CD4-positive, alpha-beta T cell treated with Interleukin-17A for 1 hour (primary cell): Measurements from ENCODE around the gene STK32C.

Experiments
- DNase-seq: peaks from one replicate; pipeline ENCODE4 v3.0.0-alpha.2; 2020

STK32C gene

DNA sequence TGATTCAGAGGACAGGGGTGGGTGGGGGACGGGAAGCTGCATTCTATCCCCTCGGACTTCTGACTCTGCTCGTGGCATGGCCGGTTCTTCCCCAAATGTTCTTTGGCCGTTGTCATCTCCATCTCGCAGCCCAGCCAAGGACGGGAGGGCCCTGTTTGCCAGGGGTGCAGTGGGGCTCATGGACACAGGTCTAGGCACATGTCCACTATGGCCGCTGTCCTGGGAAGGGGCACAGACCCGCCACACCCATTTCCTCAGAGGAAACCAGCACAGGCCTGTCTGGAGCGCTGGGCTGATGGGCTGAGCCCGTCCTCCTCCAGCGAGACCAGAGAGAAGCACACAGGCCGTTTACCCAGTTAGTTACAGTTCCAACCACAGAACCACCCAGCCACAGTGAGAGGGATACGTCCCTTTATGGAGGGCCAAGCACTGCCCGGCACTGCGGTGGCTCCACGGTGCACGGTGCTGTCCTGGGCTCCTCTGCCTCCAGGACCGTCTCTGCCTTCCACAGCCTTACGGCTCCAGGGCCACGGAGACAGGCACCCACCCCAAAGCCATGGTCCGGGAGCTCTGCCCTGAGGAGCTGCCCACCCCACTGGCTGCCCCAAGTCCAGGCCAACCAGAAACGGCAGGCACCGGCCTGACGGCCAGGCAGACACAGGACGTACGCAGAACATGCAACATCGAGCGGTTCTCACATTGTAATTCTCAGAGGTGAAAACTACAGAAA lies 100.8 kb downstream of the STK32C start:
- DNase-seq = no peak

DNA sequence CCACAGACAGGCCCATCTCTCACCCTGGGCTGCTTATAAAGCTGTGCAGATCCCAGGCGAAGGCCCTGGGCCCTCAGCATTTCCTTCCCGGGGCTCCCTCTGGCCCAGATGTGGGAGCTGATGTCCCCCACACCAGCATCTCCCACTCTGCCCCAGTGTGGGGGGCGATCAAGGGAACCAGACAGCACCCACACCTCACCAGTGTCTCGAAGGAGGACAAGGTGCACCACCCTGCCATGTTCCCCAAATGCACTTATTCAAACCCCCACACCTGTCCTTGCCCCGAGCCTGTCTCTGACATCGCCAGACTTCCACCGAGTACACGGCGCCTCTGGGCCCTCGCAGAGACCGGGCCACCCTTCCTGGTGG lies 101.4 kb downstream of the STK32C start:
- DNase-seq = no peak

DNA sequence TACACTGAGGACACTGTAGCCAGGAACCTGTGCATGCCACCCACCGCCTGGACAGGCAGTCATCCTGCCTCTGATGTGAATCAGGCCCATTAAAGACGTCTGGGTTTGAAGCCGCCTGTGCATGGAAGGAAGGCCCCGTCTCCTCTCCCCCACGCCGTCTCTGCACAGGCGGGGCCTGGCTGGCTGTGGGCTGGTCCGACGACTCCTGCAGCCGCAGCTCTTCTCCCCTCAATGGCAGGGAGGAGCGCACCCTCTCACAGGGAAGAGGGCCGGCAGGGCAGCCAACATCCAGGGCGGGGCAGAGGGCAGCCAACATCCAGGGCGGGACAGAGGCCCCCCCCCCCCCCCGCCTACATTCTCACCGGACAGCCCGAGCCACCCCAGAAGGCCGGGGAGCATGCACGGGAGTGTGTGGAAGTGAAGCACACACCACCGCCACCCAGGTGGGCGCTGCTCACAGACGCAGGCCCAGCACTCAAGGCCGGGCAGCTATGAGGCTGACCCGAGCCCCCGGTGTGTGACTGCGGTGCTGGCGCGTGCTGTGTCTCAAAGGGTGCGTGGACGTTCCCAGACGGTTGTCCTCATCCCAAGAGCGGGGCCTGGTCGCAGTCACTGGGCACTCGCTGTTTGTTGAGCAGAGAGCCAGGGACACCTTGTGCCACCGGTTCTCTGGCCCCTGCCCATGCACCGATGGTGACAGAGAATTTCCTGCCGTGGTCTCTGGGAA lies 101.9 kb downstream of the STK32C start:
- no peak for DNase-seq

DNA sequence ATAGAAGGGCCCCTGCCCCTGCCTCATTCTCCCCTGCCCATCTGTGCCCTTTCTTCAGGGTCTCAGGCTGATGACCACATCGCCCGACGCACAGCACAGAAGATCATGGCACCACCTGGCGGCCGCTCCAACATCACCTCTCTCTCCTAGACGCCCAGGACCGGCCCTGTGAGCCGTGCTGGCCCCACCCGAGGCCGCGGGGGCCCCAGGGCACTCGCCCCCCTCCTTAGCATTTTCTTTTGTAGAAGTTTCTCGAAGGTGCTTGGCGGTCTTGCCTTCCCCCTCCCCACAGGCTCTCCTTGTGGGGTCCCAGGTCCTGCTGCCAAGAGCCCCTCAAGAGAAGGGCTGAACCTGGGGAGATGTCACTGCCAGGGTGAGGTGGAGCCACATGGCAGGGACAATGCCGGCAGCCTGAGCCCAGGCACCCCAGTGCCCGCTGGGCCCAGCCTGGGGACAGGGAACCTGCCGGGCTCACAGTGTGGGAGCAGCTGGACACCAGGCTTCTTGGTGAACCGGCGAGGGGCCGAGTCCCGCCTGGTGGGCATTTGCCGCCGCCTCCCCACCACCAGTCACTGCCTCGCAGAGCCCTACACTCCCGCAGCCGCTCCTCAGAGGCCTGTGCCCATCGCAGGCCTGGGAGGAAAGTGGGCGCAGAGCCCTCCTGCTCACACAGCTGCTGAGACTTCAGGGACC lies 102.8 kb downstream of the STK32C start:
- DNase-seq = no peak

DNA sequence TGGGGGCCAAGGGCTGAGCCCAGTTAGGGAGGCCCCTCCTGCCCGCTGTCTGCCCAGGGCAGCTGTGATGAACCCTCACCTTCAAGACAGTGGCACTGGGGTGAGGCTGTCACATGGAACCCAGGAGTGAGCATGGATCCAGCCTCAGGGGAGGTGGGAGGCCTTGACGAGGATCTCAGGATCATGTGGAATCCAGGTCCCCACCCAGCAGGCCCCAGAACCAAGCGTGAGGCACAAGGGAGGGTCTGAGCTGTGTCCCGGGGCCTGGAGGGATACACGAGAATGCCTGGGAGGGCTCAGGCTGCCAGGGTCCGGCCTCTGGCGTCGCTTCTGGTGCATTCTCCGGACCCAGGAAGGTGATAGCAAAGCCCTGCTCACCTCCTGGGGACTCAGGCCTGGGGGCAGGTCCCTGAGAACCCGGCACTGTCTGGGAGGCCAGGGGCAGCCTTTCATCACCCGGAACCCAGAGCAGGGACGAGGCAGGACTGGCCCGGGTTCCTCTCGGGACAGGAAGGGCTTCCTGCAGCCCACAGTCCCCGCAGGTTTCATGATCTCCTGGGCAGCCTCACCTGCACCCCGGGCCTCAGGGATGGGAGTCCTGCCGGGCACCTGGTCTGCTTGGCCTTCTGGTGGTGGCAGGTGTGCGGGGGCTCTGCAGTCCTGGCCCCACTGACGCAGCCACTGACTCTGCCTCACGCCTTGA lies 103.5 kb downstream of the STK32C start:
- no peak for DNase-seq

DNA sequence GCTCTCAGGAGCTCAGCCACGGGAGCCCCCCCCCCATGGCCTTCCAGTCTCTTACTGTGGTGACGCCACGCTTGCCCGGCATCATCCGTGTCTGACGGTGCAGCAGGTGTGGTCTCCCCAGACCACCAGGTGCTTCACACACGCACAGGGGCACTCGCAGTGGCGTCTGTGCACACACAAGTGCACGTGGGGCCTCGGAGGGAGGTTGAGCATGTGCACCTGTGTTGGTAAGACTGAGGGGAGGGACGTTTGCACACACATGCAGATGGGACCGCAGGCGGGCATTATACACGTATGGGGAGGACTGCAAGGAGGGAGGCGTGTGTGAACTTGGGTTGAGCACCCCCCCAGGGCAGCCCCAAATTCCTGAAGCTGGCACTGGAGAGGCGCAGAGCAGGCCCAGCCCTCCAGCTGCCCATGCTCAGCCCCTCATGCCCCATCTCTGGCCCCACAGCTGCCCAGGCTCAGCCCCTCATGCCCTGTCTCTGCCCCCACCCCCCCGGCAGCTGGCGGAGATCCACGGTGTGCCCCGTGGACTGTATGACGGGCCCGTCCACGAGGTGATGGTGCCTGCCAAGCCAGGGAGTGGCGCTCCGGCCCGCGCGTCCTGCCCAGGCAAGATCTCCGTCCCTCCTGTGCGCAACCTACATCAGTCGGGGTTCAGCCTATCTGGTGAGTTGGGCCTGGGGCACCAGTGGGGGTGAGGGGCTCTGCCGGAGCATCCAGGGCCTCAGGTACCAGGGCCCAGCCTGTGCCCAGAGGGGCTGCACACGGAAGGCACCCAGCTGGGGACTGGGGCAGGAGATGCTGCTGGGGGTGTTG lies 104.3 kb downstream of the STK32C start:
- no peak for DNase-seq

DNA sequence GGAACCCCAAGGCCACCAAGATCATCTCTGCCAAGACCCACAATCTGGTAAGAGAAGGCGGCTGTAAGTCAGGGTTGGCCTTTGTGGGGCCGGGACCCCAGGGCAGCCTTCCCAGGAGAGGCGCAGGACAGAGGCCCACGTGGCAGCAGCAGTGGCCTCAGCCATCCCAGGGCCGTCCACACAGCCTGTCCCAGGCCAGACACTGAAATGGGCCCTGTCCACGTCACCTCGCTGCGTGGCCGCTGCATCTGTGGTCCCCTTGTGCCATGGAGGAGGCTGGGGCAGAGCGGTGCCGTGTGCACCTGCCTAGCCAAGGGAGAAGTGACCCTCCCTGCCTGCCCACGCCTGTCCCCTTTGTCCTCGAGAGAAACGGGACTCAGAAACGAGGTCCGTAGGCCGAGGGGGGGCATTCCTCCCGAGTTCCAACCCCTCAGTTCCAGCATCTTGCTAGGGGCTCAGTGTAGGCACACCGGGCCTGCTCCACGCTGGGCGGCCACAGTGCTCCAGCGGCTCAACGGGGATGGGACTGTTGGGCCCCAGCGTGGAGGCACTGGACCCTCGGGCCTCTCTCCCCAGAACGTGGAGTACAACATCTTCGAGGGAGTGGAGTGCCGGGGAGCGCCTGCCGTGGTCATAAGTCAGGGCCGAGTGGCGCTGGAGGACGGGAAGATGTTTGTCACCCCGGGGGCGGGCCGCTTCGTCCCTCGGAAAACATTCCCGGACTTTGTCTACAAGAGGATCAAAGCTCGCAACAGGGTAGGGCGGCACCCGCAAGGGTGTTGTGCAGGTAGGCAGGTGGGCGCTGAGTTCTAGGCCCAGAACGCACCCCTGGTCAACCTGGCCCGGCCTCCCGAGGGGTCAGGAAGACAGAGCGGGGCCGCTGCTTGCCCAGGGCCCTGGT lies 105.4 kb downstream of the STK32C start:
- no peak for DNase-seq

DNA sequence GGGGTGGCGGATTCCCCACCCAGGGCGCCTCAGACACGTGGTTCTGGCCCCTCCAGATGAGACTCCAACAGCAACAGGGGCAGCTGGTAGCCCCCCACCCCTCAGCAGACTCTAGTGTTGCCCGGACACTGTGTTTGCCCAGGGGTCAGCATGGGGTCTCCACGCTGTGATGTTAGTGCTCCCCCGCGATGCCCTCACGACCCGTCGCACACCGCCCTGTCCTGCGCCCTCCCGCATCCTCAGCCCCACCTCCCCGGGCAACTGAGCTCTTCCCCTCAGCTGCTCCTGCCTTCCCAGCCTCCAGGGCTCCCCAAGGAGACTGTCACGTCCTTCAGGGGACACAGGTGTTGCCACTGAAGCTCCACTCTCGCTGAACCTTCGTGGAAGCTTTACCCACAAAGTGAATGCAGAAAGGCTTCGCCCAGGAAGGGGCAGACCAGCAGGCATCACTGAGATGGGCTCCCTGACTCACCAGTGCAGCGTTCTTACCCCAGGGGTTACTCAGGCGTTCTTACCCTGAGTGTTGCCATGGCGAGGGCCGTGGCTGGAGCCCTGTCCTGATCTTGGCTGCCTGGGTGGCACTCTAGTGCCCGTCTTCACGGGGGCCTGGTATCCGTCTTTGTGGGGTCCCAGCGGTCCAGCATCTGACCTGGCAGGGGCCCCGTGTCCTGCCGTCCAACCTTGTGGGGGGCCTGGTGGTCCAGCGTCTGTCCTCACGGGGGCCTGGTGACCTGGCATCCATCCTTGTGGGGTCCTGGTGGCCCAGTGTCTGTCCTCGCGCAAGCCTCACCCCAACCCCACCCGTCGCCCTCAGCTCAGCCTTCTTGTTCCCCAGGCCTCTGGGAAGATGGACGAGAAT lies 106.4 kb downstream of the STK32C start:
- no peak for DNase-seq

DNA sequence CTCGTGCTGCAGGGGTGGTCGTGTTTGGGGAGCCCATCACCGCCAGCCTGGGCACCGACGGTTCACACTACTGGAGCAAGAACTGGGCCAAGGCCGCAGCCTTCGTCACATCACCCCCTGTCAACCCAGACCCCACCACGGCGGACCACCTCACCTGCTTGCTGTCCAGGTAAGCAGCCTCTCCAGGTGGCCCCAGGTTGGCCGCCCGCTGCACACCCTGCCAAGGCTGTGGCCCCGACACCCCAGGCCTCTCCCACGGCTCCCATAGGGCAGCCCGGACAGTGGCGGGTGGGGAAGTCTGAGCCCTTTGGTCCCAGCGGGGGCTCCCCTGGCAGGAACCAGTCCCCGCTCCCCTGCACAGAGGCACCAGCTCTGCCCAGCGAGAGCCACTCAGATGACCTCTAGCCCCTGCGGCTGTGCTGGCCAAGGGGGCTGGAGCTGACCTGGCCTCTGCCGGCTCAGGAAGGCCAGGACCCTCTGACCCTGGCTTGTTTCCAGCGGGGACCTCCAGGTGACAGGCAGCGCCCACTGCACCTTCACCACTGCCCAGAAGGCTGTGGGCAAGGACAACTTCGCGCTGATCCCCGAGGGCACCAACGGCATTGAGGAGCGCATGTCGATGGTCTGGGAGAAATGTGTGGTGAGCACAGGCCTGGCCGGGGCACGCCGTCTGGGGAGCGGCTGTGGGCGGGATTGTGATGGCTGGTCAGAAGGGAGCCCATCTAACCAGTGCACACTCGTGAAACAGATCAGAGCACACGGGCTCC lies 107.2 kb downstream of the STK32C start:
- no peak for DNase-seq

DNA sequence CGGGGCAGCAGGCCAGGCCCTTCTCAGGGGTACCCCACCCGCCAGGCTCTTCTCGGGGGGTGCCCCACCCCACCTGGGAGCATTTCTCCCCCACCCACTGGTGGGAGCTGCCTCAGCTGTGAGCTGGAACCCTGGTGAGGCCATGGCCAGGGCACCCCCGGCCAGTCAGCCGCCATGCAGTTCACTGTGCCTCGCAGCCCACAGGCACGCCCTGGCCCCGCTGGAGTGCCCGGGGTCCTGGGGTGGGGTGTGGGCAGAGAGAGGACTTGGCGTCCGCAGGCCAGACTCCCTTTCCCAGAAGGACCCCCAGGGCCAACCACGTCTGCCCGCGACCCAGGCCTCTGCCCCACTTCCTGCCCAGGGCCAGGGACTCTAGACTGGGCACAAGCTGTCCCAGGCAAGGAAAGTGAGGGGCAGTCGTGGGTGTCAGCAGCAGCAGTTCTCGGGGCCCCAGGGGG lies 107.9 kb downstream of the STK32C start:
- no peak for DNase-seq

DNA sequence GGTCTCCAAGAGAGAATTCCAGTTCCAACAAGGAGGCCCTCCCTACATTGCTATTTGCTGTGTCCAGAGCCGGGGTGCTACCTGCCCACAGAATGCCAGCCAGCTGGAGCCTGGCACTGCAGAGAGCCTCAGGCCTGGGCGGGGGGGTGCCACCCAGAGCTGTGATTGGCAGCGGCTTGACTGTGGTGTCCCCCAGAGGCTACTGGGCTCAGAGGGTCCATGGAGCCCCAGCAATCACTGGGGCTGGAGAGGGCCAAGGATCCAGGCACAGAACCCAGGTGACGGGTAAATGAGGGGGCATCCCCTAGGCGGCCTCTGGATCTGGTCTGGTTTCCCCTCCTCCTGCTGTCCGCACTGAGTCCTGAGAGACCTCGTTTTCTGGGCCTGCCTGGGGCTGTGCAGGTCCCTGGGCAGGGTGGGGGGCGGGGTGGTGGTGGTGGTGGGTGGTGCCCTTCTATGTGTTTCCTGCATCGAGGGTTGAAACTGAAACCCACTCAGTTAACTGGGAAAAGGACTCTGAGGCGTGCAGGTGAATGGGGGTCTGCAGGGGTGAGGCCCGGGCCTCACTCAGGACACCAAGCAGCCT lies 108.4 kb downstream of the STK32C start:
- no peak for DNase-seq

DNA sequence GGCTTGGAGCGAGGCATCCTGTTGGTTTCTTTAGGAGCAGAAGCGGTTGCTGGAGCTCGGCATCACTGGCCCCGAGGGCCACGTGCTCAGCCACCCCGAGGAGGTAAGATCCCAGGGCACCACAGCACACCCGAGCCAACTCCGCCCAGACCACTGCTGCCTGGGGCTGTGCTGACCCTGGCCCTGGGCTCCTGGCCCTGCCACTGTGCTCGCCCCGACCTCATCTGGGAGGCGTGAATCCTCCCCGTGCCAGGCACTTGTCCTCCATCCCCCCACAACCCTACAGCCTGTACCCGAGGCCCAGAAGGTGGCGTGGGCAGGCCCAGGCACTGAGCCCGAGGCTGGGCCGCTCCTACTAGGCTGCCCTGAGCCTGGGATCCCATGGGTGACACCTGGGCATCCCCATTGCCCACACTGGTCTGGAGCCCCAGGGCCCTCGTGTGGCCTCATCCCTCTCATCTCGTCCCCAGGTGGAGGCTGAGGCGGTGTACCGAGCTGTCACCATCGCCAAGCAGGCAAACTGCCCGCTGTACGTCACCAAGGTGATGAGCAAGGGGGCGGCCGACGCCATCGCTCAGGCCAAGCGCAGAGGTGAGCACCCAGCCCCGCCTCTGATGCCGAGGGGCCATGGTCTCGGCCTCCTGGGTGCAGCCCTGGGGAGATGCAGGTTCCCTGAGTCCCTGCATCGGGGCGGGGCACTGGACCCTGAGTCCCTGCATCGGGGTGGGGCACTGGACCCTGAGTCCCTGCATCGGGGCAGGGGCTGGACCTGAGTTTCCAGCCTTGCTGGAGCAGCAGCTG lies 109.2 kb downstream of the STK32C start:
- DNase-seq = no peak

DNA sequence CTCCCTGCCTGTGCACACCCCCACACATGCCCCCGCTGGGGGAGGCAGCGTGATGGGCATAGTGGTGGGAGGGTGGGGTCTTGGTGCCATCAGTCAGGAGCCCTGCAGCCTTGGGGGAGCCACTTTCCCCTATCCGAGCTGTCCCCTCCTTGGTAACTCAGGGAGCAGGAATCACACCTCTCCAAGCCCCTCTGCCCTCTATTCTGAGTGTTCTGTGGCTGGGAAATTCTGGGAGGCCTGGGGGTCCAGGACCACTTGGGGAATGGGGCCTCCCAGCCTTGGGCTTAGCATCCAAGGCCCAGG lies 109.7 kb downstream of the STK32C start:
- no peak for DNase-seq

DNA sequence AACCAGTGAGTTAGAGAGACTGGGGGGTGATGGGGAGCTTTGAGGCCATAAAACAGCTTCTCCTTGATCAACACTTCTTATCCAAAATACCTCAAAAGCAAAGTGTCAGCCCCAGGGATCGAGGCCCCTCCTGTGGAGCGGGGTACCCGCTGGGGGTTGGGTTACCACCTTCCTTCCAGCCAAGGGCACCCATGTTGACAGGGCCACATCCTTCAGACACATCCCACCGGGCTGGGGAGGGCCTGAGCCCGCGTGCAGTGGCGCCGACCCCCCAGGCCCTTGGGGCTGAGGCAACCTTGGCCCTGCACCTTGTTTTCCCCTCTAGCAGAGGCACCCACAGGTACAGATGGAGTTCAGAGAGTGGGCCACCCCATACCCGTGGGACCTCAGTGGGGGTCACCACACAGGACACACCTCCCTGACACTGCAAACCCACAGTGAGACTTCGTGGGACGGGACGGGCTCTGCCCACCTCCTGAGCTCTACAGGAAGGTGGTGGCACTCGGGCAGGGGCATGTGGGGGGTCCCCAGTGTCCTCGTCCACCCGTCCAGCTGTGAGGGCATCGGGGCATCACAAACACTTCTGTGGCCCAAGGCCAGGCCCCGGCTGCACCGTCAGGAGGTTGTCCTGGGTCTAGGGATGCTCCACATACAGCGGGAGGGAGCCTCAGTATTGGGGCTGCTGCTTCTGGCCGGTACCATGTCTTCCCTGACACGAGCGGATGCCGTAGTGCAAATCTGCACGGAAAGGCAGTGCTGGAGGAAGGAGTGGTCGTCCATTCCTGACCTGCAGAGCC lies 110.3 kb downstream of the STK32C start:
- no peak for DNase-seq

DNA sequence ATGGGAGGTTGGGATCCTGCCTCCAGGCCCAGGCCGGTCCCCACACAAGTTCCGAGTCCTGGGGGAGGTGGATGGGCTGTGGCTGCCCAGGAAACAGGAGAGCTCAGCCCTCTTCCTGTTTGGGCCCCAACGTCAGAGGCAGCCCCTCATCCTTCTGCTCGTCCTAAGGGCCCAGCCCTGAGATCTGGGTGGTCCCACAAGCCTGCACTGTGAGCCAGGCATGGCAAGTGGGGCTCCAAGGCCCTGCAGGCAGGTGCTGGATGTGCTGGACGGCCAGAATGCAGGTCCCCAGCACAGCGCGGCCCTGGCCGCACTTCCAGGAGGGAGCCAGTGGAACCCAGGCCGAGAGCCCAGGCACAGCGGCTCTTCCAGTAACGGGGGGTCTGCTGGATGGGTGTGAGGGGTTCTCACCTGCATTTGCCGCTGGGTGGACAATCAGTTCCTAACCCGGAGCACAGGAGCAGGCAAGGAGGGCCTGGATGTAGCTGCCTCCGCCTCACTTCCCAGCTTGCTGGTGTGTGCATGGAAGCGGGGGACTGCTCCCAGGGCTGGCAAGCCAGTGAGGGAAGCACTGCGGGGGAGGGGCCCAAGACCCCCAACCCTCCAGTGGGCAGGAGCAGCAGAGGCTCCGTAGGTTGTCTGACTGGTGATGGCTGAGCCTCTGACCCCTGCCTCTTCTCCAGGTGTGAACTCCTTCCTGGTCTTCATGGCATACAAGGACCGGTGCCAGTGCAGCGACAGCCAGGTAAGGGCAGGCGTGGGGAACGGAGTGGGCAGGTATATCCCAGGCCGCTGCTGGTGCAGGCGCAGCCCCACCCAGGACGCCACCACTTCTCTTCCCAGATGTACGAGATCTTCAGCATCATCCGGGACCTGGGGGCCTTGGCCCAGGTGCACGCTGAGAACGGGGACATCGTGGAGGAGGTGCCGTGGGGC lies 111.3 kb downstream of the STK32C start:
- DNase-seq = no peak

DNA sequence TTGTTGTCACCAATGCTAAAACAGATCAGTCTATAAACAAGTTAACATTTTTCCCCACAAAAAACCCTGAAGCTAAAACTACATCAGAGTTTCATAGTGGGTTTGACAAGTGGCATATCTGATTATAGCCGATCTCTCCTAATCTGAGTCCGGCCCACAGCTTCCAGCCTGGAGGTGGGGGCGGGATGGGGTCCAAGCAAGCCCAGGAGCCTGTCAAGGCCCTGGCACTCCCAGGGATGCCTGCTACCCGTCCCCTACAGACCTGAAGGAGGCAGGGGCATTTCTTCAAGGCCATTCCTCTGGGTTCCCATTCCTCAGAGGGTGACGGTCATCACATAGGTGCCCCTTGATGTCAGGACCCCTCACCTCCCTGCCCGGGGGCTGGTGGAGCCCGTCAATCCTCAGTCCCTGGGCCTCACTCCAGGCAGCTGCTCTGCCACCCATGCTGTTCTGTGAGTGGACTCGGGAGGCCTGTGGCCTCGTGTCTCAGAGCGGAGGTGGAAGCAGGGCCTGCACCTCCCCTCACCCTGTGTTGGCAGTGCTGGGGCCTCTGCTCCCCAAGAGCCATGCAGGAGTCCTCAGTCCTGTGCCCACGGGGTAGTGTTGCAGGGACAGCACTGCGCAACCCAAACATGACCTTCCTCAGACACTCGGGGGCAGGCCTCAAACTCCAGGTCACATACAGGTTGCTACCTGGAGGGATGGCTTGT lies 112.2 kb downstream of the STK32C start:
- no peak for DNase-seq
